GM19023 (cell line): Measurements from ENCODE around the gene DOCK1.
"Not testable (repeated sequence)": the region's sequence is repeated elsewhere in the genome, so short reads cannot be mapped to it uniquely, and the experiment has no call there.

Experiments used
- ATAC-seq: cut with Tn5 transposase; IDR thresholded peaks from one replicate; pipeline ENCODE4 v1.9.1; 2021; ENCODE audit warnings: mild to moderate bottlenecking, moderate library complexity; ENCODE audit not compliant: unreplicated experiment

DOCK1 gene

GRCh38 chr10:126902157-126902556 lies 3.1 kb upstream of the DOCK1 start:
- no peak for ATAC-seq

- no peak for ATAC-seq
Observed at GRCh38 chr10:126903656-126904360, 1.4 kb upstream of the DOCK1 start.

- ATAC-seq: no peak
Observed at GRCh38 chr10:126904516-126904817, 761 bp upstream of the DOCK1 start.

- no peak for ATAC-seq
Observed at GRCh38 chr10:126905776-126906703, 812 bp downstream of the DOCK1 start.

- ATAC-seq: no peak
Observed at GRCh38 chr10:126906704-126907422, 1.6 kb downstream of the DOCK1 start.

- no peak for ATAC-seq
Observed at GRCh38 chr10:126907423-126907970, 2.3 kb downstream of the DOCK1 start.

- no peak for ATAC-seq
Observed at GRCh38 chr10:126908225-126908624, 3.0 kb downstream of the DOCK1 start.

GRCh38 chr10:126908729-126909128 lies 3.5 kb downstream of the DOCK1 start:
- no peak for ATAC-seq

- no peak for ATAC-seq
Observed at GRCh38 chr10:126909147-126909546, 3.9 kb downstream of the DOCK1 start.

- no peak for ATAC-seq
Observed at GRCh38 chr10:126910196-126910595, 5.0 kb downstream of the DOCK1 start.

GRCh38 chr10:126910798-126911197 lies 5.6 kb downstream of the DOCK1 start:
- no peak for ATAC-seq

GRCh38 chr10:126911301-126911700 lies 6.1 kb downstream of the DOCK1 start:
- no peak for ATAC-seq

- ATAC-seq: no peak
Observed at GRCh38 chr10:126913316-126913715, 8.1 kb downstream of the DOCK1 start.

- ATAC-seq: no peak
Observed at GRCh38 chr10:126914561-126914960, 9.3 kb downstream of the DOCK1 start.

- ATAC-seq: not testable (repeated sequence)
Observed at GRCh38 chr10:126916952-126917351, 11.7 kb downstream of the DOCK1 start.

- ATAC-seq: no peak
Observed at GRCh38 chr10:126917375-126917774, 12.1 kb downstream of the DOCK1 start.

GRCh38 chr10:126917975-126918908 lies 13.0 kb downstream of the DOCK1 start:
- no peak for ATAC-seq

- ATAC-seq: no peak
Observed at GRCh38 chr10:126919426-126919825, 14.2 kb downstream of the DOCK1 start.

GRCh38 chr10:126921162-126921561 lies 15.9 kb downstream of the DOCK1 start:
- ATAC-seq: no peak

GRCh38 chr10:126921974-126922525 lies 16.8 kb downstream of the DOCK1 start:
- ATAC-seq: no peak
